HG02870 (cell line): Measurements from ENCODE around the gene SPATA31E1.
"Not testable (repeated sequence)": the region's sequence is repeated elsewhere in the genome, so short reads cannot be mapped to it uniquely, and the experiment has no call there.

ENCODE experiments used
- ATAC-seq: cut with Tn5 transposase; IDR thresholded peaks from one replicate; pipeline ENCODE4 v1.9.1; 2021; ENCODE audit warnings: mild to moderate bottlenecking, moderate library complexity; ENCODE audit not compliant: unreplicated experiment

SPATA31E1 gene

DNA sequence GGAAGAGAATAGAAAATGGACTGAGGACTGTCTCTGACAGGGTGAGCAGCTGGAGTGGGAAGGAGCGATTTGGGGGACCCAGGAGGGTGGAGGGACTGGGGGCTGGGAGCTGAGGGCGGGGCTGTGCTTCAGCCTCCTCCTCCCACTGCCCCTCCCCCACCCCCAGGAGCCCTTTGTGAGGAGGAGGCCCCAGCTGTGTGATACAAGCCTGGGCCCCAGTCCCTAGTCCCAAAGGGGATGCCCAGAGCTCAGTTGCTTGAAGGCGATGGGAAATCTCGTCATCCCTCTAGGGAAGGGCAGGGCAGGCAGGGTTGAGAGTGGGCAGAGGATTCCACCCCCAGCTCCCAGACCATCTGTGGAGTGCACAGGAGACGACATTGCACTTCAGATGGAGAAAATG, at the start of gene SPATA31E1:
TSS of gene SPATA31E1 (plus strand) at position 251 of the 400 bp plus-strand sequence. CDS start at position 266, 15 bp downstream.
- no peak for ATAC-seq

DNA sequence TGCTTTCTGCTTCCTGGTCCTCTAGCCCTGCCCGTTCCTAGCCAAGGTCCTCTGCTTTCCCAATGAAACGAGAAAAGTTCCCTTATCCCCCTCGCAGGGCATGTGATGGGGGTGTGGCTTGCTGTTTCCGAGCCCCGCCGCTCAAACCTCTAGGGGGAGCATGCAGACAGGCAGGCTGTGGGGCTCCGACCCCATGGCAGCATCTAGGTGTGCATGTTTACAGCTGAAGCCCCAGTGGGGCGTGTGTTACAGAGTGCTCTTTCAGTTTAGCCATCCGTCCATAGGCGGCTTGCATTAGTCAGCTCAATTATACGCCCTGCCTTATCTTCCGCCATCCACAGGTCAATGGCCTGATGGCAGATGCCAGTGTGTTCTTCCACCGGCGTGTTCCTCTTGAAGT, 48.3 kb upstream of the SPATA31E1 start:
- no peak for ATAC-seq

DNA sequence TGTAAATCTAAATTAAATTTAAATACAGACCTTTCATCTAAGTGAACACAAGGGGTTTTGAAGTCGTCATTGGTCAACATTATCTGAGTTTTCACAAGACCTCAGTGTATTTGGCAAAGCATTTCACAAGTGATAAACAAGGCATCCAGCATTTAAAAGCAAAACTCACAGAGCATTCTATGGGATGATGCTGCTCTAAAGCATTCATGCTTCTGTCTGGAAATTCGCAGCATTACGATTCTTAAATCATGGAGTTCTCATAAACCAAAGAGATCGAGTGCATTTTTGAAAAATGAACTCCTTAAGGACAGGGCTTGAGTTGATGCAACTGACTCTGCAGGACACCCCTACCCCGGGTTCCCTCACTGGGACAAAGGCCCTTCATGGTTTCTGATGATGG, 46.1 kb upstream of the SPATA31E1 start:
- no peak for ATAC-seq

DNA sequence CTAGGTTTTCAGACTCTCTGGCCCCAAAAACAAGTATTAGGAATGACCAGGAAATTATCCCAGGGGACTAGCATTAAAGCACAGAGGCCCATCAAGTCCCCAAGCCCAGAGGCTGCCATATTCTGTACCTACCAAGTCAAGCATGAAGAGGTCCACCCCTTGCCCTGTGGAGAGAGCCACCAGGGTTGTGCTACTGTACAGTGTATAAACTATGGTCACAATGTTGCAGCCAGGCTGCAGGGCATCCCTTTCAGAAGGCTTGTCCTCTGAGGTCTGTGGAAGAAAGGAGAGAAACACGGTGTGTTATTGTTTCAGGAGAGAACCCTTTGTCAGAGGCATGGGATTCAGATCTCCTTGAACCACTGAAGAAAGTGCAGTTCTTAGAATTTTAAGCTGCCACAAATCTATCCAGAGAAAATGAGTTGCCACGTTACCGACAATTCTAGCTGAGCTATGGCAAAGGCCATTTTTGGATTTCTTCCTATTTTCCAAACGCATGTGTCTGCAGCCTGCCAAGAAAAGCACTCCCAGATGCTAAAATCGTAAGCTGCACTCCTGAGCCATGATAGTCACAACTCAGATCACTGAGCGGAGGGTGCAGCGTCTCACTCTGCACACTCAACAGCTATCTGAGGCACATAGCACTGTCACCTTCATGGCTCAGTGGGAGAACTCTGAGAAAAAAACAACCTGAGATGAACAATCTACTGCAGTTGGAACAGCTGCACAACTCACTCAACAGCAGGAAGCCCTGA, 45.5 kb upstream of the SPATA31E1 start:
- ATAC-seq: no peak

DNA sequence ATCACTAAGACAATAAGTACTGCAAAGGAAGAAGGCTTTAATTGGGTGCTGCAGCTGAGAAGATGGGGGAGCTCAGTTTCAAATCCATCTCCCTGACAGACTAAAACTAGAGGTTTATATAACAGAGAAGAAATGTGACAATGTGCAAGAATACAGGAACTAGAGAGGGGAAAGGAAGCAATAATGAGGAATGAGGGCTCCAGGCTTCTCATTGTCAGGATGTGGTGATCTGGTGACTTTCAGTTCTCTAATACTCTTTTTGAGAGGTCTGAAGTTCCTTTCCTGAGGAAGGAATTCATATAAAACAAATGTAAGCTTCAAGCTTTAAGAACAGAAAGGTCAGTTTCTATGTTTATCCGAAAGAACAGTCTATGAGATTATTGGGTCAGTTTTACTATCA, 42.5 kb upstream of the SPATA31E1 start:
- ATAC-seq: no peak

DNA sequence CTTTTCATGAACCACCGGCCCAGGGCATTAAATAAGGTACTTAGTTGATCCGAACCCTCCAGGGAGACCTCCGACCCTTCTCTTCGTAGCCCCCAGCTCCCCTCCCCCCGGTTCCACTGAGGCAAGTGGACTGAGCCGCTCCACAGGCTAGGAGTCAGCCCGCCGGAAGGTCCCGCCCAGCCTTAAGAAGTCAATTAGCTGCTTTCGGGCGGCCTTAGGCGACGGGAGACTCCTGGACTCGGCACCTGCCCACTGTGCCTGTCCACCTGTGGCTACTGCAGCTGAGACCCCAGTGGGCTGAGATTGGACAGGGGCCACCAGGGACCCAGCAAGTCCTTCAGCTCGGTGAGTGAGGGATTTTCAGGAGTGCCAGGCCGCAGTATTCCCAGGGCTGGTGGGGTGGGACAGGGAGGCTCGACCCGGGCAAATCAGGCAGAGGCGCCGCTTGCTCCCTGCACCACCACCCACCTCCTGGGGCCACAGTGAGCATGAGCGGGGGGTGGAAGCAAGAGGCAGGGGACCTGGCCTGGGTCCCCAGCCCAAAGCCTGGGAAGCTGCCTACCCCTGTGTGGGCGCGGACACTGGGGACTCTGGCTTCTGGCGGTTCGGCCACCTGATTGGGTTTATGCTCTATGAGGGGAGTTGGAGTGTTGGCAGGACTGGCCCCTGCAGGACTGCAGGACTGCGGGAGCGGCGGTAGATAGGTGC, 39.6 kb upstream of the SPATA31E1 start:
- ATAC-seq: no peak

DNA sequence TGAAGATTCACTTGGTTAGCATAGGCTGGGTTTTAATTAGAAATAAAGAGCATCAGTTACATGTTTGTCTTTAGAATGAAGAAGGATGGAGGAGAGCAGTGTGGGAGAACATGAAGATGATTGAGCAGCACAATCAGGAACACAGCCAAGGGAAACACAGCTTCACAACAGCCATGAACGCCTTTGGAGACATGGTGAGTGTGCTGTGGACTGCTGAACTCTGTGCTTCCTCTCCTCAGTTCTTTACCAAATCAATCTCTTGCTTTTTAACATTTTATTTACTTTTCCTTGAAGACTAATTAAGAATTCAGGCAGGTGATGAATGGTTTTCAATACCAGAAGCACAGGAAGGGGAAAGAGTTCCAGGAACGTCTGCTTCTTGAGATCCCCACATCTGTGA, 38.2 kb upstream of the SPATA31E1 start:
- ATAC-seq: no peak

DNA sequence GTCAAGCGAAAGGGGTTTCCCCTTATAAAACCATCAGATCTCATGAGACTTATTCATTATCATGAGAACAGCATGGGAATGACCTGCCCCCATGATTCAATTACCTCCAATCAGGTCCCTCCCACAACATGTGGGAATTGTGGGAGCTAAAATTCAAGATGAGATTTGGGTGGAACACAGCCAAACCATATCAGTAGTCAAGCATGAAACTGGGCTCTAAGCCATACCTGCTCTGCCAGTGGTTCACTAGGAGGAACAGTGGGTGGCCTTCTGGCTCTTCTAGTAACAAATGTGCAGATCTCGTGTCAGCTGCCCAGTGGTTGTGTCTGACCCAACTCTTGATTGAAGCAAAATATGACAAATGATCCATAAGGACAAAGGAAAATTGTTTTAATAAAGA, 34.9 kb upstream of the SPATA31E1 start:
- not testable (repeated sequence) for ATAC-seq

DNA sequence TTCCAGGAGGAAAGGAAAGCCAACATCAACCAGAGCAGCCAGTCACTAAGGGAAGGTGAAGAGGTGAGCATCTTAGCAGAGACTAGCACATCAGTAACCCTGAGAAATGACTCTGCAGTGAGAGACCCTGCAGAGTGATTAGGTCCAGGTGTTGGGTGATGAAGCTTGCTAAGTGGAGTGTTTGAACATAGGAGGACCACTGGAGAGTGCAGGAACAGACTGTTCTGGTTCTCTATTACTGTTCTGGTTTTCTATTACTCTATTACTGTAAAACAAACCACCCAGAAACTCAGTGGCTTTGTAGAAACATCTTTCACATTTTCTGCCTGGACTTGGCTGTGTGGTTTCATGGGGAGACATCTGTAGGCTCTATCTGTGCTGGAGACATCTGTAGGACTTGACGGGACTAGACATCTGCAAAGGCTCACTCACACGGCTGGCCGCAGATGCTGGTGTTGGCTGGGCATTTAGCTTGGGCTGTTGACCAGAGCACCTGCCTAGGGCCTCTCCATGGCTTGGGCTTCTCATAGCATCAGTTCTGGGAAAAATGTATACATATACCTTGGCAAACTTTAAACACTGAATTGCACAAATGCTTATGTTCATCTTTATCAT, 33.4 kb upstream of the SPATA31E1 start:
- ATAC-seq: no peak

DNA sequence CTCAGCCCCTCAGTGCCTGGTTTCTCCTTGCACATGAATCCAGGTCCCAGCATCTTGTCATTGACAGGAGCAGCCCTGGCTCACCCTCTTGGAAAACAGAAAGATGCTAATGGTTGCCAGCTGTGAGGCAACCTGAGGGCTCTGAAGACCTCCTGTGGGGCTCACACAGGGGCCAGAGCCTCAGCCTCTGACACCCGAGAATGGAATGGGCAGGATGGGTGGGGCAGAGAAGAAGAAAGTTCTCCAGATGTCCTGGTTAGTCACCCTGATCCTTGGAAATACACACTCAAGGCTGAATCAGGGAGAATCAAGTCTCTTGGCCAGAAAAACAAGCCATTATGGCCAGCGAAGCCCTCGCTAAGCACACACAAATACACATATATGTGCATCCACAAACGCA, 32.3 kb upstream of the SPATA31E1 start:
- no peak for ATAC-seq

DNA sequence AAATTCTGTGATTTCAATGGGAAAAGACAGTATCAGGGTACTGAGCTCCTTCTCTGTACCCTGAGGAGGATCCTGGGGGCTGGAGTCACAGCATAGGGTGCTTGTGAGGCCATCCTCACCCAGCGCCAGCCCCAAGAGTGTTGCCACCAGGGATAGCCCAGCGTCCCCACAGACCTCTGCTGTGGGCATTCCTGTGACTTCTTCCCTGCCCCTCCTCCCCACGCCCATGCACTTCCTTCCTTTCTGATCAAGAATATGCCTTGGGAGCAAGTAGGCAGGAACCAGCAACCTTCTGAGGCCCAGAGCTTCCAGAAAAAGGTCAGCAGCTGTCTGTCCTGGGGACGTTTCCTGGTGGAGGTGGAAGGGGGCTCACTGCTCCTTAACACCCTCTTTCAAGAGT, 31.5 kb upstream of the SPATA31E1 start:
- not testable (repeated sequence) for ATAC-seq

DNA sequence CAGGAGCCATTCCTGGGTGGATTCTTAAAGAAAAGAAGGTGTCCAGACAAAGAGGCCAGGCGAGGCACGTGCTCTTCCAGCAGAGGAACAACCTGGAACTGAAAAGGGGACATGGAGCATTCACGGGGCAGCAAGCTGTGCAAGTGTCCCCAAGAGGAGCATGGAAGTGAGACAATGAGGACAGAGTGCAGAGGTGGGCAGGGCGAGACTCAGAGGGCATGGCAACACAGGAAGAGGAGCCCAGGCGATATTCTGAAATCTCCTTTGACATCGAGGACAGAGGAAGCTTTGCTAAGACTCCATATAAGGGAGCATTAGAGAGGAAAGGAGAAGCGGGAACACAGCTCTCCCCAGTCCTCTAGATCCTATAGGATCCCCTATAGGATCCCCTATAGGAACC, 29.4 kb upstream of the SPATA31E1 start:
- ATAC-seq: no peak

DNA sequence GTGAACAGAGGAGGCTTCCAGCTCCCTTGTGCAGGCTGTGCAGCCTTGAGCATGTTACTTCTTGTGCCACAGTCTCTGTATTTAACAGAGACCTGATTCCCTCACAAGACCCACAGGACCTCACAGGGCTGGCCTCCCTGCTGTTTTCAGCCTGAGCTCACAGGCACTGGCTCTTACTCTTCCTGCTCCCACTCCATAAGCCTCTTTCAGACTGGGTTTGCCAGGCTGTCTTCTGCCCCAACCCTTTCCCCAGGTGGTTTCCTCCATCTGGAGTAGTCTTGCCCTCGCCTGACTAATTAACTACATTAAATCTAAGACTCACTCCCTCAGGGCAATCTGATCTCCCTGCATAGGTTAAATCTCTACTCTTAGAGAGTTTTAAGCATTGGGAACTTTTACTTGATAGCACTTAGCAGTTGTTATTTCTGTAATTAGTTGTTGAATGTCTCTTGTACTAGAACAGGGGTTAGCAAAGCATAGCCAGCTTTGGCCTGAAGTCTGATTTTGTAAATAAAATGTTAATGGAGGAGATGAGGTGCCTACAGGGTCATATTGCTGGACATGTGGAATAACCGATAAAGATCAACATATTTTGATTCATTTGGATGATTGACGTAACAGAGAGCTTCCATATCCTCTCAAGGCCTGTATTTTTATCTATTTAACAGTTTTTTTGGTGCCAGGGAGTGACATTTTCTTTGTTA, 28.6 kb upstream of the SPATA31E1 start:
- ATAC-seq: no peak

DNA sequence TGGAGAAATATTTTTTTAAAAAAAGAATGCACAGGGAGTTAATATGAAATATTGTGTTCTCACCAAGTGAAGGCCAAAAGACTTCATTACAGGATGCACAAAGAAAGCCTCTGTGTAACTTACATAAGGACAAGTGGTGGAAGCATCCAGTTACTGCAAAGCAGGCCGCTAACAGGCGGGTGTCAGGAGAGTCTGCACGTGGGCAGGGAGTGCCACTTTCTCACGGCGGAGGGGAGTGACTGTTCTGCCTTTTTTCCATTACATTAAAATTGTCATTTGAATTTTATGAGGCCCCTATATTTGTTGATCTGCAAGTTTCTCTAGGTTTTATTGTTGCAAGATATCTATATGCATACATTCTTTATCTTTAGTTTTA, 28.1 kb upstream of the SPATA31E1 start:
- ATAC-seq: no peak

DNA sequence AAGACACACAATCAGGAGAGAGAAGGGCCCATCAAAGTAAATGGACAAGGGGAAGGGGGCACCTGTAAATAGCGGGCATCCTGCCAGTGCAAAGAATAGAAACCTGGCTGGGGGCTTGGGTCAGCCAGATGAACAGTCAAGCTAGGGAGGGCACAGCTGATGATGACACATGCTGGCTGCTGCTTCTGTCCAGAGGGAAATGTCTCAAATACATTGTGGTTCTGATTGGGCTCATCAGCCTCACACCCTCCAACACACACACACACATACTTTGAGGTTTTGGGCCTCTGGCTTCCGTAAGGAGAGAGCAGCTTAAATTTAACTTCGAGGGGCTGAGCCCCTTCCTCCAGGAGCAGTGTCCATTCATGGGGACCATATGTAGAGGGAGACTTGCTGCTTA, 27.6 kb upstream of the SPATA31E1 start:
- no peak for ATAC-seq

DNA sequence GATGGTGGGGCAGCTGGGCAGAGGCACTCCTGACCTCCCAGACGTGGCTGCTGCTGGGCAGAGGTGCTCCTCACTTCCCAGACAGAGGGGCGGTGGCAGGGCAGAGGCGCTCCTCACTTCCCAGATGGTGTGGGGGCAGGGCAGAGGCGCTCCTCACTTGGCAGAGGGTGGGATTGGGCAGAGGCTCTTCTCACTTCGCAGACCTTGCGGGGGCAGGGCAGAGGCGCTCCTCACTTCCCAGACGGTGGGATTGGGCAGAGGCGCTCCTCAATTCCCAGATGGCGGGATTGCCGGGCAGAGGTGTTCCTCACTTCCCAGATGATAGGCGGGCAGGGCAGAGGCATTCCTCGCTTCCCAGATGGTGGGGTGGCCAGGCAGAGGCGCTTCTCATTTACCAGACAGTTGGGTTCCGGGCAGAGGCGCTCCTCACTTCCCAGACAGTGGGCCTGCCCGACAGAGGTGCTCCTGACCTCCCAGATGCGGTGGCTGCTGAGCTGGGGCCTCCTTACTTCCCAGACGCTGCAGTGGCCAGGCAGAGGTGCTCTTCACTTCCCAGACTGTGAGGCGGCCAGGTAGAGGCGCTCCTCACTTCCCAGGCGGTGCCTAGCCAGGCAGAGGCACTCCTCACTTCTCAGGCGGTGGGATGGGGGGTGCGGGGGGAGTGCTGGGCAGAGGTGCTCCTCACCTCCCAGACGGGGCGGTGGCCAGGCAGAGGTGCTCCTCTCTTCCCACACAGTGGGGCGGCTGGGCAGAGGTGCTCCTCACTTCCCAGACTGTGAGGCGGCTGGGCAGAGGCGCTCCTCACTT, 25.3 kb upstream of the SPATA31E1 start:
- ATAC-seq: no peak

DNA sequence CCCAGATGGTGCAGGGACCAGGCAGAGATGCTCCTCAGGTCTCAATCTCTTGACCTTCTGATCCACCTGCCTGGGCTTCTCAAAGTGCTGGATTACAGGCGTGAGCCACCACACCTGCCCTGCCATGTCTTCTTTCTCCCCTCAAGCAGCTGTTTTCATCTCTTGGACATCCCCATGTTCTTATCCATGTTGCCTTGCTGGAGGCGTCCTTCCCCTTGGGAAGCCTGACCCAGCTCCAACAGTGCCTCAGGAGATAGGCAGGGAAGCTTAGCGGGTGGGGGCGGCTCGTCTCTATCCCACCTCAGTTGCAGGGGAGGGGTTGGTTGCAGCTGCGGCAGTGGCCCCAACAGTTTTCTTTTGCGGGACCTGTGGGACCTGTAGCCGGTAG, 24.7 kb upstream of the SPATA31E1 start:
- ATAC-seq: no peak

DNA sequence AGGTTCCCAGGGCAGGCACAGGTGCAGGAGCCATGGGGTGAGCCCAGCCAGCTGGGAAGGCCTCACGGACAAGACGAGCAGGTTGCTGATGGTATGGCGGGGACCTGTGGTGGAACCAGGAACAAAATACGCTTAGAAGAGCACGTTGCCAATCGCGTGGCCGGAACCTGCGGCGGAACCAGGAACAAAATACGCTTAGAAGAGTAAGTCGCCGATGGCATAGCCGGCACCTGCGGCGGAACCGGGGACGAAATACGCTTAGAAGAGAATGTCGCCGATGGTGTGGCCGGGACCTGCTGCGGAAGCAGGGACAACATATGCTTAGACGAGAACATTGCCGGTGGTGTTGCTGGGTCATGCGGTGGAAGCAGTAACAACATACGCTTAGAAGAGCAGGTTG, 23.5 kb upstream of the SPATA31E1 start:
- no peak for ATAC-seq

DNA sequence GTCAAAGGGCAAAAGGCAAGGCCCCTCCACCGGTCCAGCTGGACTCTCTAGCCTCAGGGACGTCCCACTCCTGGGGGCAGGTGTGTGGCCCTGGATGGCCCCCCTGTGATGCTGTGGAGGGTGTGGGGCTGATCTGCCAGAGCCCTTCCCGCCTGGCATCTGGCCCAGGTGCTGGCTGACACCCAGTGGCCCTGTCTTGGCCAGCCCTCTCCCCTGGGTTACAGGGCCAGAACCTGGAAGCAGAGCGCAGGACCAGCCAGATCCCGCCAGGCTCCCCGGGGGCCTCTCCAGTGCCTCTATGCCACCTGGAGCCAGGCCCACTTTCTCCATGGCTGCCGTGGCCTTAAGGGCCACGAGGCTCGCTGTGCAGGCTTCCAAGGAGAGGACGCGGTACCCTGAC, 22.9 kb upstream of the SPATA31E1 start:
- ATAC-seq: no peak

DNA sequence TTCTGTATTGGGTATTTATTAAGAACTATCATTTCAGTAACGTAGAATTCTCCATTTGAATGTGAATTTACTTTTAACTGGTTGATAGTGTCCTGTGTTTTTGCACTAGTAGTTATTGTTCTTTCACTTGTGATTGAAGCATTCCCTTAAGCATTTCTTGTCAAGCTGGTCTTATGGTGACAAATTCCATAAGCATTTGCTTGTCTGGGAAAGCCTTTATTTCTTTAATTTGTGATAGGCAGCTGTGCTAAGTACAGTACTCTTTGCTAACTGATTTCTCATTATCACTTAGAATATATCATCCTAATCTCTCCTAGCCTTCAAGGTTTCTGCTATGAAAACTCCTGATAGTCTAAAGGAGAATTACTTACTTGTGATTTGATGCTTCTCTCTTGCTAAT, 21.3 kb upstream of the SPATA31E1 start:
- no peak for ATAC-seq
